ENCODE data around the gene TRAF3IP1.

Gene TRAF3IP1

GRCh38 chr2:238412067-238412767 is 91.9 kb downstream of the TRAF3IP1 start:
- DNase-seq = no peak

- DNase-seq = no peak
Observed at GRCh38 chr2:238413368-238413767, 93.0 kb downstream of the TRAF3IP1 start.

GRCh38 chr2:238415036-238415764 is 94.9 kb downstream of the TRAF3IP1 start:
- no peak for DNase-seq

GRCh38 chr2:238415893-238416292 is 95.6 kb downstream of the TRAF3IP1 start:
- DNase-seq = no peak

- no peak for DNase-seq
Observed at GRCh38 chr2:238418196-238418998, 98.1 kb downstream of the TRAF3IP1 start.

GRCh38 chr2:238418999-238419546 is 98.8 kb downstream of the TRAF3IP1 start:
- DNase-seq = no peak

GRCh38 chr2:238420442-238420841 is 100.1 kb downstream of the TRAF3IP1 start:
- no peak for DNase-seq

- no peak for DNase-seq
Observed at GRCh38 chr2:238420878-238421694, 100.8 kb downstream of the TRAF3IP1 start.

- DNase-seq = no peak
Observed at GRCh38 chr2:238421695-238422035, 101.3 kb downstream of the TRAF3IP1 start.

- no peak for DNase-seq
Observed at GRCh38 chr2:238422285-238422684, 102.0 kb downstream of the TRAF3IP1 start.

- DNase-seq = no peak
Observed at GRCh38 chr2:238422940-238423339, 102.6 kb downstream of the TRAF3IP1 start.

- DNase-seq = no peak
Observed at GRCh38 chr2:238423561-238424312, 103.4 kb downstream of the TRAF3IP1 start.

GRCh38 chr2:238424313-238424700 is 104.0 kb downstream of the TRAF3IP1 start:
- no peak for DNase-seq

- DNase-seq = no peak
Observed at GRCh38 chr2:238425505-238425978, 105.2 kb downstream of the TRAF3IP1 start.

GRCh38 chr2:238425979-238426567 is 105.8 kb downstream of the TRAF3IP1 start:
- DNase-seq = no peak

GRCh38 chr2:238426568-238427434 is 106.5 kb downstream of the TRAF3IP1 start, which contains the start of gene ASB1:
ASB1 (plus strand) TSS chr2:238426927; CDS start chr2:238427071, 144 bp downstream.
- DNase-seq = peak; percentile 75

GRCh38 chr2:238427435-238428162 is 107.3 kb downstream of the TRAF3IP1 start:
- DNase-seq = no peak

- DNase-seq = no peak
Observed at GRCh38 chr2:238428866-238429265, 108.5 kb downstream of the TRAF3IP1 start.

GRCh38 chr2:238430781-238431180 is 110.5 kb downstream of the TRAF3IP1 start:
- no peak for DNase-seq

All from CD4-positive, alpha-beta T cell treated with Interleukin-15 for 1 hour (primary cell).